Activated CD8-positive, alpha-beta T cell treated with anti-CD3 and anti-CD28 coated beads for 36 hours (primary cell): ENCODE measurements around the gene SDK2. TPM values are rescaled to one million over a fixed set of nuclear protein-coding genes. Genes with fewer than 3 reads are reported as not detected.

Source experiments
- ATAC-seq: fragments of 200-7000 bp; cut with Tn5 transposase; one replicate; pipeline ENCODE4 v1.10.0; 2021; ENCODE audit warnings: mild to moderate bottlenecking, moderate library complexity
- CTCF ChIA-PET: fragments of 350-600 bp; sonication (Branson Sonifier 250); formaldehyde crosslinking; loops from one replicate; lab custom pipeline; 2021; ENCODE audit warnings: antibody characterized with exemption; lab: Charles Lee
- POLR2A ChIA-PET: fragments of 350-600 bp; sonication (Branson Sonifier 250); formaldehyde crosslinking; loops from one replicate; lab custom pipeline; 2021; ENCODE audit warnings: antibody characterized with exemption; lab: Charles Lee
- DNase-seq: peaks from one replicate; pipeline ENCODE4 v3.0.0-alpha.2; 2020
- H3K27ac Mint-ChIP-seq: one replicate; pipeline ENCODE4 v1.8.0; 2021; ENCODE audit warnings: mild to moderate bottlenecking, mixed read lengths
- H3K27me3 Mint-ChIP-seq: one replicate; pipeline ENCODE4 v1.8.0; 2021; ENCODE audit warnings: mixed read lengths
- H3K36me3 Mint-ChIP-seq: one replicate; pipeline ENCODE4 v1.8.0; 2021; ENCODE audit warnings: low read depth, mixed read lengths
- H3K4me1 Mint-ChIP-seq: one replicate; pipeline ENCODE4 v1.8.0; 2021; ENCODE audit warnings: low read depth, mixed read lengths
- H3K4me3 Mint-ChIP-seq: one replicate; pipeline ENCODE4 v1.8.0; 2021; ENCODE audit warnings: mild to moderate bottlenecking, moderate library complexity, mixed read lengths
- H3K9me3 Mint-ChIP-seq: one replicate; pipeline ENCODE4 v1.8.0; 2021; ENCODE audit warnings: mixed read lengths
- CTCF ChIP-seq: fragments of 200-600 bp; IDR thresholded peaks from one replicate; pipeline ENCODE4 v1.8.0; 2022; ENCODE audit warnings: antibody characterized with exemption, mild to moderate bottlenecking
- intact Hi-C: fragments of 100-400 bp; cut with micrococcal nuclease; formaldehyde crosslinking; loops from one replicate; pipeline ENCODE4 v1.10.0; 2022
- total RNA-seq, 2 experiments: library from RNA; stranded (reverse); gene quantifications; one replicate each; pipeline ENCODE4 v1.2.3, GENCODE V29; 2021

Gene SDK2
- total RNA-seq, 2 experiments from 2014 or later: 3.2 to 3.3 TPM

- ATAC-seq (no peak), DNase-seq (no peak)
- Mint-ChIP-seq H3K4me1 (peaks cover 10% of the 10 kb centered on the region), H3K4me3 (no peak overlapping the region), H3K27ac (no peak overlapping the region), H3K36me3 (no peaks in the 10 kb centered on the region), H3K27me3 (no peaks in the 10 kb centered on the region), H3K9me3 (peaks cover 3% of the 10 kb centered on the region)
- TF ChIP-seq CTCF: no peak
- ChIA-PET CTCF (no interaction called here), POLR2A (interaction anchor here (2.0 kb wide), 1 partner anchor 14 kb away, joined by 8 read pairs; no protein-coding TSS in a partner anchor)
- intact Hi-C loops: no loop called here
Observed at GRCh38 chr17:73553311-73553710, 90.9 kb downstream of the SDK2 start.

- DNase-seq (no peak), ATAC-seq (no peak)
- H3K27ac Mint-ChIP-seq: no peak overlapping the region
- peaks cover 3% of the 10 kb centered on the region for H3K9me3 Mint-ChIP-seq
- TF ChIP-seq CTCF: no peak
- peak overlapping the region; percentile 70 for H3K4me3 Mint-ChIP-seq
- intact Hi-C loops: no loop called here
- ChIA-PET CTCF (no interaction called here), POLR2A (no interaction called here)
- no peaks in the 10 kb centered on the region for H3K27me3 Mint-ChIP-seq
- no peaks in the 10 kb centered on the region for H3K36me3 Mint-ChIP-seq
- H3K4me1 Mint-ChIP-seq: peaks cover 13% of the 10 kb centered on the region
Observed at GRCh38 chr17:73552300-73553048, 91.8 kb downstream of the SDK2 start.

- Mint-ChIP-seq H3K36me3 (no peaks in the 10 kb centered on the region), H3K4me3 (peak overlapping the region; percentile 70), H3K4me1 (peaks cover 18% of the 10 kb centered on the region), H3K27me3 (no peaks in the 10 kb centered on the region), H3K27ac (peak overlapping the region; percentile 32), H3K9me3 (peaks cover 3% of the 10 kb centered on the region)
- intact Hi-C loops: no loop called here
- no peak for TF ChIP-seq CTCF
- peak; percentile 64 for ATAC-seq
- POLR2A ChIA-PET: no interaction called here
- peak; percentile 35 for DNase-seq
- CTCF ChIA-PET: no interaction called here
Observed at GRCh38 chr17:73551759-73552158, 92.5 kb downstream of the SDK2 start.

GRCh38 chr17:73551144-73551543, 93.1 kb downstream of the SDK2 start:
- CTCF ChIA-PET: no interaction called here
- DNase-seq: no peak
- Mint-ChIP-seq H3K4me3 (no peak overlapping the region), H3K27ac (no peak overlapping the region), H3K36me3 (no peaks in the 10 kb centered on the region), H3K4me1 (peaks cover 21% of the 10 kb centered on the region), H3K9me3 (peaks cover 3% of the 10 kb centered on the region), H3K27me3 (no peaks in the 10 kb centered on the region)
- POLR2A ChIA-PET: interaction anchor here (1.1 kb wide), 1 partner anchor 13 kb away, joined by 3 read pairs; no protein-coding TSS in a partner anchor
- no peak for ATAC-seq
- intact Hi-C loops: no loop called here
- TF ChIP-seq CTCF: no peak

GRCh38 chr17:73550556-73550955, 93.7 kb downstream of the SDK2 start:
- Mint-ChIP-seq H3K9me3 (peaks cover 3% of the 10 kb centered on the region), H3K4me1 (peaks cover 21% of the 10 kb centered on the region), H3K36me3 (no peaks in the 10 kb centered on the region), H3K27me3 (no peaks in the 10 kb centered on the region), H3K4me3 (no peak overlapping the region), H3K27ac (no peak overlapping the region)
- CTCF ChIA-PET: no interaction called here
- ATAC-seq (no peak), DNase-seq (no peak)
- POLR2A ChIA-PET: interaction anchor here (1.1 kb wide), 1 partner anchor 14 kb away, joined by 3 read pairs; no protein-coding TSS in a partner anchor
- no peak for TF ChIP-seq CTCF
- intact Hi-C loops: no loop called here
